Tongue (tissue), 2 donors: ENCODE measurements around the gene CT45A2. TPM values are rescaled to one million over a fixed set of nuclear protein-coding genes. Genes with fewer than 3 reads are reported as not detected.
"Not testable (repeated sequence)": the region's sequence is repeated elsewhere in the genome, so short reads cannot be mapped to it uniquely, and the experiment has no call there.

Experiments used
- DNase-seq: peaks from one replicate; pipeline ENCODE4 v3.0.0-alpha.2; 2015
- total RNA-seq: library from RNA; depleted of rRNA; stranded (reverse); fragments of >200 nt; gene quantifications from one replicate; pipeline ENCODE4 v1.2.3, GENCODE V29; 2014

CT45A2 gene, protein sequence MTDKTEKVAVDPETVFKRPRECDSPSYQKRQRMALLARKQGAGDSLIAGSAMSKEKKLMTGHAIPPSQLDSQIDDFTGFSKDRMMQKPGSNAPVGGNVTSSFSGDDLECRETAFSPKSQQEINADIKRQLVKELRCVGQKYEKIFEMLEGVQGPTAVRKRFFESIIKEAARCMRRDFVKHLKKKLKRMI
- total RNA-seq: not detected

DNA sequence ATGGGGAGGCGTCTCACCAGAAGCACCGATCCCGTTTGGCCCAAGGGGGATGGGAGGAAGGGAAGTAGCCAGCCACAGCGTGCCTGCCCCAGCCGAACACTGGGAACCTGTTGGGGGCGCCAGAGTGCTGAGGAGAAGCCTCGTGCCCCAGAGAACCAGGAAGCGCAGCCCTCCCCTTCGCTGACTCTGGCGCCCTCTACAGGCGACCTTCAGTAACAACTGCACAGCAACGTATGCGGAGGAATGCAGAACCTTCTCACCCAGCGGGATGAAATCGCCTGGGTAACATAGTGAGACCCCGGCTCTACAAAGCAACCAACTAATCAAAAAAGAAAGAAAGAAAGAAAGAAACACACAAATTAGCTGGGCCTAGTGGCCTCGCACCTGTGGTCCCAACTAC is at the start of gene CT45A2:
Gene CT45A2 (minus strand): TSS at position 101 of the 400 bp plus-strand sequence. CDS start 3,747 bp downstream, outside the sequence.
- DNase-seq: not testable (repeated sequence)

DNA sequence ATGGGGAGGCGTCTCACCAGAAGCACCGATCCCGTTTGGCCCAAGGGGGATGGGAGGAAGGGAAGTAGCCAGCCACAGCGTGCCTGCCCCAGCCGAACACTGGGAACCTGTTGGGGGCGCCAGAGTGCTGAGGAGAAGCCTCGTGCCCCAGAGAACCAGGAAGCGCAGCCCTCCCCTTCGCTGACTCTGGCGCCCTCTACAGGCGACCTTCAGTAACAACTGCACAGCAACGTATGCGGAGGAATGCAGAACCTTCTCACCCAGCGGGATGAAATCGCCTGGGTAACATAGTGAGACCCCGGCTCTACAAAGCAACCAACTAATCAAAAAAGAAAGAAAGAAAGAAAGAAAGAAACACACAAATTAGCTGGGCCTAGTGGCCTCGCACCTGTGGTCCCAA is 34.6 kb upstream of the CT45A2 start, which contains the start of gene CT45A8:
Gene CT45A8 (minus strand): TSS at position 101 of the 400 bp plus-strand sequence. CDS start 3,755 bp downstream, outside the sequence.
- not testable (repeated sequence) for DNase-seq

DNA sequence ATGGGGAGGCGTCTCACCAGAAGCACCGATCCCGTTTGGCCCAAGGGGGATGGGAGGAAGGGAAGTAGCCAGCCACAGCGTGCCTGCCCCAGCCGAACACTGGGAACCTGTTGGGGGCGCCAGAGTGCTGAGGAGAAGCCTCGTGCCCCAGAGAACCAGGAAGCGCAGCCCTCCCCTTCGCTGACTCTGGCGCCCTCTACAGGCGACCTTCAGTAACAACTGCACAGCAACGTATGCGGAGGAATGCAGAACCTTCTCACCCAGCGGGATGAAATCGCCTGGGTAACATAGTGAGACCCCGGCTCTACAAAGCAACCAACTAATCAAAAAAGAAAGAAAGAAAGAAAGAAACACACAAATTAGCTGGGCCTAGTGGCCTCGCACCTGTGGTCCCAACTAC is 17.4 kb upstream of the CT45A2 start, which contains the start of gene CT45A7:
Gene CT45A7 (minus strand): TSS at position 101 of the 400 bp plus-strand sequence. CDS start 3,747 bp downstream, outside the sequence.
- DNase-seq: not testable (repeated sequence)

DNA sequence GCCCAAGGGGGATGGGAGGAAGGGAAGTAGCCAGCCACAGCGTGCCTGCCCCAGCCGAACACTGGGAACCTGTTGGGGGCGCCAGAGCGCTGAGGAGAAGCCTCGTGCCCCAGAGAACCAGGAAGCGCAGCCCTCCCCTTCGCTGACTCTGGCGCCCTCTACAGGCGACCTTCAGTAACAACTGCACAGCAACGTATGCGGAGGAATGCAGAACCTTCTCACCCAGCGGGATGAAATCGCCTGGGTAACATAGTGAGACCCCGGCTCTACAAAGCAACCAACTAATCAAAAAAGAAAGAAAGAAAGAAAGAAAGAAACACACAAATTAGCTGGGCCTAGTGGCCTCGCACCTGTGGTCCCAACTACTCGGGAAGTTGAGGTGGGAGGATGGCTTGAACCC is 17.1 kb downstream of the CT45A2 start, which contains the start of gene CT45A6:
Gene CT45A6 (minus strand): TSS at position 101 of the 400 bp plus-strand sequence. CDS start 3,794 bp downstream, outside the sequence.
- not testable (repeated sequence) for DNase-seq

DNA sequence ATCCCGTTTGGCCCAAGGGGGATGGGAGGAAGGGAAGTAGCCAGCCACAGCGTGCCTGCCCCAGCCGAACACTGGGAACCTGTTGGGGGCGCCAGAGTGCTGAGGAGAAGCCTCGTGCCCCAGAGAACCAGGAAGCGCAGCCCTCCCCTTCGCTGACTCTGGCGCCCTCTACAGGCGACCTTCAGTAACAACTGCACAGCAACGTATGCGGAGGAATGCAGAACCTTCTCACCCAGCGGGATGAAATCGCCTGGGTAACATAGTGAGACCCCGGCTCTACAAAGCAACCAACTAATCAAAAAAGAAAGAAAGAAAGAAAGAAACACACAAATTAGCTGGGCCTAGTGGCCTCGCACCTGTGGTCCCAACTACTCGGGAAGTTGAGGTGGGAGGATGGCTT is 34.4 kb downstream of the CT45A2 start, which contains the start of gene CT45A5:
Gene CT45A5 (minus strand): TSS at position 101 of the 400 bp plus-strand sequence. CDS start 3,774 bp downstream, outside the sequence.
- DNase-seq: not testable (repeated sequence)

DNA sequence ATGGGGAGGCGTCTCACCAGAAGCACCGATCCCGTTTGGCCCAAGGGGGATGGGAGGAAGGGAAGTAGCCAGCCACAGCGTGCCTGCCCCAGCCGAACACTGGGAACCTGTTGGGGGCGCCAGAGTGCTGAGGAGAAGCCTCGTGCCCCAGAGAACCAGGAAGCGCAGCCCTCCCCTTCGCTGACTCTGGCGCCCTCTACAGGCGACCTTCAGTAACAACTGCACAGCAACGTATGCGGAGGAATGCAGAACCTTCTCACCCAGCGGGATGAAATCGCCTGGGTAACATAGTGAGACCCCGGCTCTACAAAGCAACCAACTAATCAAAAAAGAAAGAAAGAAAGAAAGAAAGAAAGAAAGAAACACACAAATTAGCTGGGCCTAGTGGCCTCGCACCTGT is 51.7 kb downstream of the CT45A2 start, which contains the start of gene CT45A3:
Gene CT45A3 (minus strand): TSS at position 101 of the 400 bp plus-strand sequence. CDS start 3,747 bp downstream, outside the sequence.
- DNase-seq: not testable (repeated sequence)

Other genes starting within 250 kb of the CT45A2 start
- not detected for gene CT45A1, start 106.4 kb downstream of the CT45A2 start, total RNA-seq
- not detected for gene CT45A3, start 51.8 kb downstream of the CT45A2 start, total RNA-seq
- gene CT45A5, start 34.5 kb downstream of the CT45A2 start, total RNA-seq: not detected
- not detected for gene CT45A6, start 17.2 kb downstream of the CT45A2 start, total RNA-seq
- gene CT45A7, start 17.3 kb upstream of the CT45A2 start, total RNA-seq: not detected
- not detected for gene CT45A8, start 34.5 kb upstream of the CT45A2 start, total RNA-seq
- gene CT45A9, start 51.8 kb upstream of the CT45A2 start, total RNA-seq: not detected
- not detected for gene CT45A10, start 73.4 kb upstream of the CT45A2 start, total RNA-seq
- gene SAGE1, start 73.7 kb upstream of the CT45A2 start, total RNA-seq: not detected
- gene MMGT1, start 154.0 kb upstream of the CT45A2 start, total RNA-seq: 22.6 TPM
- 17.2 TPM for gene SLC9A6, start 165.4 kb upstream of the CT45A2 start, total RNA-seq